ENCODE data around the gene INF2. TPM values are rescaled to one million over a fixed set of nuclear protein-coding genes. Genes with fewer than 3 reads are reported as not detected.
A peak's percentile ranks its signal among the peaks of the same experiment; 100 is the strongest.

Gene INF2
- total RNA-seq, 1 experiment from 2014 or later: 58.3 TPM

GRCh38 chr14:104758981-104759969, 69.9 kb downstream of the INF2 start:
- Mint-ChIP-seq H3K4me3 (peak overlapping the region in 1 of 2 experiments; percentile 60; a peak in 1 of 5 replicates), H3K27me3 (ENCODE audit: low read depth) (no peaks in the 10 kb centered on the region; the same call in 1 of the 2 replicates), H3K36me3 (ENCODE audit: insufficient read depth in 1 of 3, low read depth in 3 of 3) (peaks cover 32 to 74% (median 66%) of the 10 kb centered on the region in 3 experiments; a peak in 6 of 7 replicates), H3K4me1 (peaks cover 10 to 24% of the 10 kb centered on the region in 2 experiments), H3K27ac (peak overlapping the region in 1 of 3 experiments; percentile 40; a peak in 1 of 7 replicates), H3K9me3 (no peaks in the 10 kb centered on the region)
- H2AK5ac ChIP-seq (ENCODE audit: insufficient read length, low read length): no peak overlapping the region
- H2BK20ac ChIP-seq (ENCODE audit: low read depth, low read length, poor library complexity, severe bottlenecking): no peak overlapping the region
- H3K23ac ChIP-seq (ENCODE audit: insufficient read length, low read depth, low read length): no peak overlapping the region
- H2BK15ac ChIP-seq (ENCODE audit: low read depth, low read length): no peak overlapping the region
- no peak overlapping the region for H3T11ph ChIP-seq (ENCODE audit: low read length)
- no peak overlapping the region for H4K91ac ChIP-seq (ENCODE audit: insufficient read length, low read depth, low read length)
- TF ChIP-seq CTCF (conservative IDR thresholded peaks at IDR 0.05): no peak
- H4K5ac ChIP-seq (ENCODE audit: insufficient read length, low read depth, low read length): no peak overlapping the region
- H3K14ac ChIP-seq (ENCODE audit: insufficient read depth, low read length): no peak overlapping the region
- H3K79me1 ChIP-seq (ENCODE audit: insufficient read depth, low read depth, low read length, poor library complexity, severe bottlenecking): peaks cover 3% of the 10 kb centered on the region
- H3K18ac ChIP-seq (ENCODE audit: insufficient read length, low read depth, low read length): no peak overlapping the region
- H2BK120ac ChIP-seq (ENCODE audit: low read depth, low read length, poor library complexity, severe bottlenecking): no peak overlapping the region
- H3K4ac ChIP-seq (ENCODE audit: low read depth, low read length): no peak overlapping the region
- H3K9ac ChIP-seq (ENCODE audit: extremely low read depth, insufficient read length, low read length): no peak overlapping the region
- no peak overlapping the region for H3K4me2 ChIP-seq (ENCODE audit: insufficient read depth, insufficient read length, low read length)
- no peak overlapping the region for H3K56ac ChIP-seq (ENCODE audit: insufficient read length, low read depth, low read length)
- H3K9me3 ChIP-seq (ENCODE audit: control insufficient read depth, low read depth, low read length): no peaks in the 10 kb centered on the region
- H4K8ac ChIP-seq (replicated peaks; ENCODE audit: insufficient read length, low read depth, low read length): no peak overlapping the region
- no peaks in the 10 kb centered on the region for H4K20me1 ChIP-seq (ENCODE audit: control insufficient read depth, insufficient read depth, insufficient read length)
- DNase-seq: no peak
- WGBS (ENCODE audit: extremely low coverage, insufficient read length, low lambda C conversion rate): no CpG with 5 or more reads among the region's 30 CpGs
- no peaks in the 10 kb centered on the region; the same call in 1 of the 2 replicates for H3K4me1 ChIP-seq (ENCODE audit: insufficient read depth, low read length)
- H3K27me3 ChIP-seq (ENCODE audit: insufficient read depth, low read length): no peaks in the 10 kb centered on the region
- no peak overlapping the region for H2BK12ac ChIP-seq (ENCODE audit: insufficient read length, low read depth, low read length)
- no peaks in the 10 kb centered on the region for H3K23me2 ChIP-seq (ENCODE audit: insufficient read length, low read depth, low read length, poor library complexity, severe bottlenecking)
- H3K27ac ChIP-seq (ENCODE audit: insufficient read length, low read depth, low read length): no peak overlapping the region
- no peak overlapping the region for H2BK5ac ChIP-seq (ENCODE audit: insufficient read length, low read length)
- H3K79me2 ChIP-seq (ENCODE audit: insufficient read depth, low read length): peaks cover 8% of the 10 kb centered on the region; the same call in 1 of the 2 replicates
- no peak overlapping the region for H2AFZ ChIP-seq (ENCODE audit: low read length)

Data from H9 (cell line).